OCI-LY1 (cell line): ENCODE measurements around the gene LRFN3.

ENCODE experiments used
- CTCF ChIP-seq: fragments of 200-600 bp; sonication (generic), shearing (Covaris generic); IDR thresholded peaks from 2 replicates; pipeline ENCODE4 v1.5.1; 2017; ENCODE audit warnings: mild to moderate bottlenecking, antibody characterized with exemption, low read length, moderate library complexity, mixed read lengths
- EZH2 ChIP-seq: fragments of 200-600 bp; sonication (generic), shearing (Covaris generic); IDR thresholded peaks from 2 replicates; pipeline ENCODE4 v1.8.0; 2017; ENCODE audit warnings: borderline replicate concordance, mixed run types, mild to moderate bottlenecking, antibody characterized with exemption, low read length, moderate library complexity, mixed read lengths

DNA sequence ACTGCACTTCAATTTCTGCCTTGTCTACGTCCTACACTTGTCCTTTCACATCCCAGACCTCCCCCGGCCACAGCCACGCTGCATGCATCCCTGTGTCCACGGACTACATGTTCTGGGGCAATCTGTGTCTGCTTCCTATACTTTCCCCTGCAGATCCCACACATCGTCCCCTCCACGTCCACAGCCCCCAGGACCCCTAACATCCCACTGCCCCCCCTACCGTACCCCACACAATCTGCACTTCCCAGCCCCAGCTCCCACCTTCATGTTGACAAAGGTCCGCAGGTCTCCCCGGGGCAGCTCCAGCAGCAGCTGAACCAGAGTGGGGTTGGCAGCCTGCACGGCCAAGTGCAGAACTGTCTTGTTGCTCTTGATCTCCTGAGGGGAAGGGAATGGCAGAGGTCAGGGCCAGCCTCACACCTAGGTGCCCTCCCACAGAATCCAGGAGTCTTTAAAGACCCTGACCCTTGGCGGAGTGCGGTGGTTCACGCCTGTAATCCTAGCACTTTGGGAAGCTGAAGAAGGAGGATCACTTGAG is 46.0 kb upstream of the LRFN3 start:
- no peak for TF ChIP-seq CTCF
- TF ChIP-seq EZH2, result no peak
